Measurements from ENCODE around the gene LRRC30.

LRRC30 gene

GRCh38 chr18:7230626-7231349 is at the start of gene LRRC30:
Gene LRRC30 (plus strand): TSS chr18:7231089. CDS start chr18:7231139, 50 bp downstream.
- no peak for DNase-seq

DNA sequence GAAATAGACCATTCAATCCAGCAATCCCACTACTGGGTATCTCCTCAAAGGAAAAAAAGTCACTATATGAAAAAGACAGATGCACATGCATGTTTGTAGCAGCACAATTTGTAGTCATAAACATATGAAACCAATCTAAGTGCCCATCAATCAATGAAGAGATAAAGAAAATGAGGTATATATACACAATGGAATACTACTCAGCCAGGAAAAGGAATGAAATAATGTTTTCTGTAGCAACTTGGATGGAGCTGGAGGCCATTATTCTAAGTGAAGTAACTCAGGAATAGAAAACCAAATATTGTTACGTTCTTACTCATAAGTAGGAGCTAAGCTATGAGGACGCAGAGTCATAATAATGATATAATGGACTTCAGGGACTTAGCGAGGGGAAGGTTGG is 45.2 kb upstream of the LRRC30 start:
- DNase-seq: no peak

- no peak for DNase-seq
These were observed 40.2 kb upstream of the LRRC30 start for GRCh38 chr18:7190547-7191156.

- DNase-seq: no peak
These were observed 39.2 kb upstream of the LRRC30 start for GRCh38 chr18:7191736-7192135.

DNA sequence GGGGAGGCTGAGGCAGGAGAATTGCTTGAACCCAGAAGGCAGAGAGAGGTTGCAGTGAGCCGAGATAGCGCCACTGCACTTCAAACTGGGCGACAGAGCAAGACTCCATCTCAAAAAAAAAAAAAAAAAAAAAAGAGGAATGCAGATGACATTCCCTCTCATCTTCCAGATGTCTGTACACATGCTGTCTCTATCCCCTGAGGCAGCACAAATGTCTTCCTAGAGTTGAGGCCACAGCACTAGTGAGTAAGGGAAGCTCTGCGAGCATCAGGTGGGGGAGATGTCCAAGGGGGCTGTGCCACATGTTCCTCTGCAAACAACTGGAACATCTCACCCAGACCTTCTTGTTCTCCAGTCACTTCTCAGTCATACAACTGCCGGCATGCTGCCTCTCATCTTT is 35.6 kb upstream of the LRRC30 start:
- DNase-seq: no peak

DNA sequence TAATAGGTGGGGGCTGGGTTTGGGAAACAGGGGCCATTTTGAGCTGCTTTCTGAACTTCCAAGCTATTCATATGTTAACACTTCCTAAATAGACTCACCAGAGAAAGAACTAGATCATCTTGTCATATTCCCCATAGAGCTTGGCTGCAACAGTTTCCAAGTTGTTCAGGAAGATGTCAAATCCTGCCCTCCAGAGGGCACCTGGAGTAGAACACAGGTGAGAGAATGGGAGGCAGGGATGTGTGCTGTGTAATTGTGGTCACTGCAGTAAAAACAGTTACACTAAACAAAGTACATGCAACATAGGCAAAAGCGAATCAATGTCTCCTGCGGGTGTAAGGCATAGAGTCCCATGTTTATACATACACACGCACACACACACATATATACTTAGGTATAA is 34.5 kb upstream of the LRRC30 start:
- DNase-seq: no peak

DNA sequence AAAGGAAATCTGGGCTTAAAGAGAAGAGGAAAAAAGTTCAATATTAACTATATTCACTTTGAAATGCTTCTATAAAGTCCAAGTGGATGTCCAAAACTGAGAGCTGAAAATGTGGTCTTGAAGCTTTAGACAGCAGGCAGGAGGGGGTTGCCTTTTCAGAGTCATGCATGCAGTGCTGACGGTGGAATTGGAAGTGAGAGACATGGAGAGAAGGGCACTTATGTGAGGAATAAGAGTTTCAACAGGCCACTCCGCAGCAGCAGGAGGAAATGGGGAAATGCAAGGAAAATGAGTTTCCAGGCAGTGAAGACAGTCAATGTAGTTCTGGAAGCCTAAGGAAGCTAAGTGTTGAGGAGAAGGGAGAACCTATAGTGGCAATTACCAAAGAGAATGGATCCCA is 33.0 kb upstream of the LRRC30 start:
- DNase-seq: no peak

DNA sequence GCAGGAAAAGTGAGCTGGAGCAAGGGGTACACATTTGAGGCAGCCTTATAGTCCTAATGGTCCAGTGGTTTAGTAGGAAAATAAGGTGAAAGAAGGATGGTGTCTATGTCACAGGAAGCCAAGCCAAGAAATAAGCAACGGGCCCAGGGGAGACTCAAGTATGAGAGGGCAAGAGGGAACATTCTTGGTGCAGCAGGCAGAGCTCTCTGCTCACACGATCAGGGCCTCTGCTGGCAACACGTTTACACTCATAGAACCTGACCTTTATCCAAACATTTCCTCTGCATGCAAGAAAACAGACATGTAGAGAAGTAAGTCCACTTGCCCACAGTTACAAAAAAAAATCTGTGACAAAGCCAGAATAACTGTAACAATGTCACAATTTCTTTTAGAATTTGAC is 32.6 kb upstream of the LRRC30 start:
- DNase-seq: no peak

- DNase-seq: no peak
These were observed 29.8 kb upstream of the LRRC30 start for GRCh38 chr18:7201096-7201495.

GRCh38 chr18:7202169-7202568 is 28.7 kb upstream of the LRRC30 start:
- peak; percentile 32 for DNase-seq

- DNase-seq: peak; percentile 6
These were observed 27.3 kb upstream of the LRRC30 start for GRCh38 chr18:7203601-7204000.

DNA sequence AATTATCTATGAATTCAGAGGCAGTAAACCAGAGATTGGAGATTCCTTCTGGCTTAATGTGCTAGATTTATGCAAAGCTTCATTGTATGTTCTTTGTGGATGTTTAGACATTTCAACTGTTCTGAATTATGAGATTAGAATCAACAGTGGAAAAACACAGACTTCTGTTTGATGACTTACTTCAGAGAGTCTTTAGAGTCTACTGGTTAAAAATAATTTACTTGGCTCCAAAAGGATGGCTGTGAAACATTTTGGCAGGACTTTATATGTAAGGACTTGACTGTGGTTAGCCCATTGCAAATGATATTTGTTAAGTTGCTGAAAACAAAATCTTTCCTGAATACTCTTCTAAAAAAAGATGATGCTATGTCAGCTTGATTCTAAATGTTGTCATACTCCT is 25.5 kb upstream of the LRRC30 start:
- no peak for DNase-seq

- no peak for DNase-seq
These were observed 24.7 kb upstream of the LRRC30 start for GRCh38 chr18:7206217-7206616.

GRCh38 chr18:7207366-7207915 is 23.4 kb upstream of the LRRC30 start:
- no peak for DNase-seq

- peak; percentile 52 for DNase-seq
These were observed 9.3 kb upstream of the LRRC30 start for GRCh38 chr18:7221424-7222155.

DNA sequence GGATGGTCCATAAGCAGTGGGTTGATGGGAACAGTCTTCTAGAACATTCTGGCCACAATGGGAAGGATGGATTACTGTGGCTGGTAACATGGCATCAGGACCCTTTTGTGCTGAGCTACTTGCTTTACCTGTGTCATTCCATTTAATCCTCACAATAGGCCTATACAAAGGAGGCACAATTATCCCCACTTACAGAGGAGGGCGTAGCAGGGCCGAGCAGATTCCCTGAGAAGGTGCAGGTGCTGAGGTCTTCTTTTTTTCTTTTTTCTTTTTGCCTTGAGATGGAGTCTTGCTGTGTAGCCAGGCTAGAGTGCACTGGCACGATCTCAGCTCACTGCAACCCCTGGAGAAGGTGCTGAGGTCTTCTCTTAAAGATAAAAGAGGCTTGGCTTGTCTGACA is 6.7 kb upstream of the LRRC30 start:
- DNase-seq: peak; percentile 11

- DNase-seq: no peak
These were observed 1.3 kb downstream of the LRRC30 start for GRCh38 chr18:7232218-7232617.

GRCh38 chr18:7233134-7233810 is 2.4 kb downstream of the LRRC30 start:
- DNase-seq: no peak

GRCh38 chr18:7234091-7234490 is 3.2 kb downstream of the LRRC30 start:
- DNase-seq: no peak

DNA sequence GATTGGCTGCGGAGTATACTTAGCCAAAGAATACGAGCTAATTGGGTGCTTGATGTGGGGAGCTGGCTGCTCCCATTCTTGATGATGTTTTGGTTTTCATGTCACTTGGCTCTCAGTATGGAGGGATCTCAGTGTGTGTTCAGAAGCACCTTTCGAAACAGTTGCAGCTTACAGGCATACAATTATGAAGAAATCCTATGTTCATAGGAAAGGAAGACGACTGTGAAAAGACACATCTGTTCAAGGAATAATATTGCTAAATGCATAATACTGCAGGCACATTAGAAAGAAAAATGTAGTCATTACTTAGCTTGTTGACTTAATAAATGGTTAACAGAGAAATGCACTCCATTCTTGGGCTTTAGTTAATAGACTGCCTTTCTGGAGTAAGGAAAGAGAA is 4.1 kb downstream of the LRRC30 start:
- no peak for DNase-seq

DNA sequence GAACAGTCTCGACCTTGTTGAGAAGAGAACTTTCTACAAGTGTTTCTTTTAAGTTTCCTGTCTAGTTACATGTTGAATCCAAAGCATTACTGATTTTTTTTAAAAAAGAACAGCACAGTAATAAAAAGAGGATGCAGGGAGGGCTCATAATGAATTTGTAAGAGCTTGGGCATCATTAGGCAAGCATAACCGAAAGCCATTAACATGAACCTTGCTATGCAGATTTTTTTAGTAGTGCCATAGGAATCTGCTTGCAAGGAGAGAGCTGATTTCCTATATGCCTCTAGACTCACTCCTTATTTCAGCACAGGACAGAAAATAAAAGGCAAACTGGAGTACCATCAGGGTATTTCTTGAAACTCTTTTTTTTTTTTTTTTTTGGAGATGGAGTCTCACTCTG is 5.2 kb downstream of the LRRC30 start:
- no peak for DNase-seq

DNA sequence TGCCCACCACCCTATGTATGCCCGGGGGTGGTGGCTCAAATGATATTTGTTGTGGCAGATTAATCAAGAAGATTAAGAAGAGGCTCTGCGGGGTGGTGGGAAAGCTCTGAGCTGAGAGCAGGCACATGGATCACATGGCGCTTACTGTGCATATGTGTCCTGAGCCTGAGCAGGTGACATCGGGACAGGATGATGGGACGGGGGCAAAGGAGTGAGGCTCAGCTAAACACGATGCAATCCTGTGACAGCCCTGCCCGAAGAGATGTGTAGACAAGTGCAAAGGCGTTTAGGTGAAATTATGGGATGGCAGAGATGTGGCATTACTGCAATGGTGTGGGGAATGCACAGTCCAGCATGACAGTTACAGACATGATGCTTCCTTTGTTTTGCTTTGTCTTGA is 6.0 kb downstream of the LRRC30 start:
- no peak for DNase-seq

- no peak for DNase-seq
These were observed 6.9 kb downstream of the LRRC30 start for GRCh38 chr18:7237673-7238272.
